Spinal cord (tissue), 10 donors: Measurements from ENCODE around the gene NUDCD3. TPM values are rescaled to one million over a fixed set of nuclear protein-coding genes. Genes with fewer than 3 reads are reported as not detected.

Experiments
- DNase-seq, 6 donors: peaks; one replicate each; pipeline versions ENCODE4 v3.0.0 to v3.0.0-alpha.2; 2013 to 2015; ENCODE audit warnings: low spot score in 6 of 6, low read depth in 4 of 6
- H3K27ac ChIP-seq: one replicate; pipeline ENCODE4 v1.5.1; 2013; ENCODE audit warnings: low read depth, low read length, control low read depth
- H3K27me3 ChIP-seq: one replicate; pipeline ENCODE4 v1.6.1; 2013; ENCODE audit warnings: low read length; ENCODE audit not compliant: control insufficient read depth, insufficient read depth
- H3K36me3 ChIP-seq: one replicate; pipeline ENCODE4 v1.6.1; 2013; ENCODE audit warnings: low read length; ENCODE audit not compliant: control insufficient read depth, insufficient read depth
- H3K4me1 ChIP-seq: one replicate; pipeline ENCODE4 v1.6.1; 2013; ENCODE audit warnings: low read length; ENCODE audit not compliant: control insufficient read depth, insufficient read depth
- H3K4me3 ChIP-seq: one replicate; pipeline ENCODE4 v1.5.1; 2013; ENCODE audit warnings: low read depth, low read length, control low read depth
- H3K9me3 ChIP-seq: one replicate; pipeline ENCODE4 v1.6.1; 2013; ENCODE audit warnings: low read length; ENCODE audit not compliant: control insufficient read depth, insufficient read depth
- WGBS: methylation state at CpG from one replicate; pipeline ENCODE4 v1.1.5; 2013; ENCODE audit warnings: missing lambda C conversion rate; ENCODE audit not compliant: insufficient coverage; 5-methylcytosine and 5-hydroxymethylcytosine counted together
- polyA plus RNA-seq, 2 donors: library from polyadenylated mRNA; unstranded; fragments of 120-200 nt; gene quantifications; one replicate each; pipeline ENCODE4 v1.2.1, GENCODE V29; 2013; ENCODE audit not compliant: insufficient read length in 2 of 2
- total RNA-seq, 2 donors: library from RNA; depleted of rRNA in 1 of 2; stranded (reverse); fragments of 120-200 nt in 1 of 2; fragments of >200 nt in 1 of 2; gene quantifications; one replicate each; pipeline versions ENCODE4 v1.2.3 to v1.2.4, GENCODE V29; 2013 to 2014
- donor health status: healthy.

The NUDCD3 gene
- total and polyA plus RNA-seq, 4 donors: 82.6 to 153 (median 124) TPM

GRCh38 chr7:44470628-44471245, 19.7 kb downstream of the NUDCD3 start:
- WGBS: 100% methylated on average over 2 of the region's 5 CpGs
- Histone ChIP-seq H3K27ac (no peak overlapping the region), H3K9me3 (no peaks in the 10 kb centered on the region), H3K36me3 (peaks cover 14% of the 10 kb centered on the region), H3K4me1 (peaks cover 5% of the 10 kb centered on the region), H3K27me3 (no peaks in the 10 kb centered on the region), H3K4me3 (no peak overlapping the region)
- DNase-seq: no peak

GRCh38 chr7:44470135-44470479, 20.4 kb downstream of the NUDCD3 start:
- Histone ChIP-seq H3K4me1 (peaks cover 5% of the 10 kb centered on the region), H3K27ac (no peak overlapping the region)
- WGBS: 87% methylated on average over 2 of the region's 2 CpGs

GRCh38 chr7:44469461-44470134, 20.9 kb downstream of the NUDCD3 start:
- no peaks in the 10 kb centered on the region for H3K9me3 ChIP-seq
- peak in 1 of 6 donors; percentile 6 for DNase-seq
- peaks cover 9% of the 10 kb centered on the region for H3K36me3 ChIP-seq
- H3K4me1 ChIP-seq: peaks cover 5% of the 10 kb centered on the region
- H3K4me3 ChIP-seq: no peak overlapping the region
- no peaks in the 10 kb centered on the region for H3K27me3 ChIP-seq
- 20% methylated on average over 1 of the region's 4 CpGs for WGBS
- H3K27ac ChIP-seq: no peak overlapping the region

More at GRCh38 chr7:44470135-44470479, 20.4 kb downstream of the NUDCD3 start:
- DNase-seq: no peak
- Histone ChIP-seq H3K36me3 (peaks cover 14% of the 10 kb centered on the region), H3K27me3 (no peaks in the 10 kb centered on the region), H3K4me3 (no peak overlapping the region), H3K9me3 (no peaks in the 10 kb centered on the region)

- H3K9me3 ChIP-seq: no peaks in the 10 kb centered on the region
- H3K4me3 ChIP-seq: no peak overlapping the region
- no peak overlapping the region for H3K27ac ChIP-seq
- H3K27me3 ChIP-seq: no peaks in the 10 kb centered on the region
- peaks cover 9% of the 10 kb centered on the region for H3K36me3 ChIP-seq
- peaks cover 5% of the 10 kb centered on the region for H3K4me1 ChIP-seq
- WGBS: 97% methylated on average over 3 of the region's 4 CpGs
- no peak for DNase-seq
These were observed 23.3 kb downstream of the NUDCD3 start for GRCh38 chr7:44467217-44467548.

- H3K27ac ChIP-seq: no peak overlapping the region
These were observed 23.9 kb downstream of the NUDCD3 start for GRCh38 chr7:44466300-44467216.

GRCh38 chr7:44465490-44465889, 25.0 kb downstream of the NUDCD3 start:
- no peaks in the 10 kb centered on the region for H3K9me3 ChIP-seq
- DNase-seq: no peak
- peaks cover 9% of the 10 kb centered on the region for H3K36me3 ChIP-seq
- H3K4me1 ChIP-seq: peaks cover 5% of the 10 kb centered on the region
- WGBS: 60% methylated on average over 1 of the region's 5 CpGs
- H3K27ac ChIP-seq: no peak overlapping the region
- no peaks in the 10 kb centered on the region for H3K27me3 ChIP-seq
- no peak overlapping the region for H3K4me3 ChIP-seq

More at GRCh38 chr7:44466300-44467216, 23.9 kb downstream of the NUDCD3 start:
- WGBS: 83% methylated on average over 2 of the region's 4 CpGs
- Histone ChIP-seq H3K9me3 (no peaks in the 10 kb centered on the region), H3K36me3 (peaks cover 9% of the 10 kb centered on the region), H3K4me1 (peaks cover 5% of the 10 kb centered on the region), H3K4me3 (no peak overlapping the region), H3K27me3 (no peaks in the 10 kb centered on the region)
- DNase-seq: no peak

- Histone ChIP-seq H3K36me3 (peaks cover 9% of the 10 kb centered on the region), H3K4me1 (peaks cover 5% of the 10 kb centered on the region), H3K27me3 (no peaks in the 10 kb centered on the region), H3K27ac (no peak overlapping the region), H3K9me3 (no peaks in the 10 kb centered on the region), H3K4me3 (no peak overlapping the region)
- peak in 2 of 6 donors; percentile 18 to 32 for DNase-seq
- 88% methylated on average over 1 of the region's 1 CpG for WGBS
These were observed 27.2 kb downstream of the NUDCD3 start for GRCh38 chr7:44463169-44463808.

- Histone ChIP-seq H3K27ac (no peak overlapping the region), H3K4me3 (no peak overlapping the region), H3K27me3 (no peaks in the 10 kb centered on the region), H3K36me3 (peaks cover 3% of the 10 kb centered on the region), H3K4me1 (no peaks in the 10 kb centered on the region), H3K9me3 (no peaks in the 10 kb centered on the region)
- no peak for DNase-seq
- WGBS: 92% methylated on average over 1 of the region's 2 CpGs
These were observed 29.1 kb downstream of the NUDCD3 start for GRCh38 chr7:44461387-44461786.

- Histone ChIP-seq H3K4me3 (no peak overlapping the region), H3K4me1 (no peaks in the 10 kb centered on the region), H3K36me3 (peaks cover 3% of the 10 kb centered on the region), H3K27ac (no peak overlapping the region), H3K27me3 (no peaks in the 10 kb centered on the region), H3K9me3 (no peaks in the 10 kb centered on the region)
- no CpG with 5 or more reads among the region's 3 CpGs for WGBS
- DNase-seq: no peak
These were observed 30.1 kb downstream of the NUDCD3 start for GRCh38 chr7:44460325-44460724.
